COLO668 (cell line): ENCODE data around the gene MGMT.

Experiments
- DNase-seq: peaks from one replicate; lab custom pipeline; 2025; ENCODE audit not compliant: unreplicated experiment; lab: John Stamatoyannopoulos, UW

Gene MGMT

DNA sequence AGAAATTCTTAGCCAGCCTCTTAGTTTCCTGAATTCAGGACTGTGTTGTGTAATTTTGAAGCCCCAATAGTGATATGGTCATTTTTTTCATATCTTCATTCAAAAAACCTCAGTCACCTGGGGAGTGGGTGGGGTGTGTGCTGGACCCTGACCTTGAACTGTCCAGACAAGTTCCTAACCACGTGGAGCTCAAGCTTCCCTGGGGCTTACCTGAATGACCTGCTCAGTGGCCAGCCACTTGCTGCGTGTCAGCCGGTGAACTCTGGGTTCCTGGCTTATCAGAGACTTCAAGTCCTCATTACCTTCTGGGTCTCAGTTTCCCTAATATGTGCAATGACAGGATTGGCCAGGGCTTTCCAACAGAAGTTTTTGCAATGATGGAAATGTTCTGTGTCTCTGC is 27.1 kb downstream of the MGMT start:
- DNase-seq, result no peak

DNA sequence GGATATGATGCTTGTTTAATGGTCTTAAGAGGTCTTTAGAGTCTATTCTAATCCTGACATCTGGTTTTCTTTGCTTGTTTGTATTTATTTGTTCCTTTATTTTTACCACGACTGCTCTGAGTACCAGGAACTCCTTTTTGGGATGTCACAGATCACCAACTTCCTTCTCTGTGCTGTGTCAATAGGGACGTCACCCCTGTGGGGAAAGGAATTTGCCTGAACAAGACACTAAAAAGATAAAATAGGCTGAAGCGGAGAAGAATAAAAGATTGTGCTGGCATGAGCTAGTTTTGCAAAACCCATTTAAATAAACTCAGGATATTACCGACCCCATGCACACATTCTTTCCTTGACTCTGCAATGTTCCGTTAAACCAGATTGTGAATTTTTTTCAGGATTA is 27.7 kb downstream of the MGMT start:
- DNase-seq, result no peak

GRCh38 chr10:129495256-129495655 is 28.2 kb downstream of the MGMT start:
- no peak for DNase-seq

GRCh38 chr10:129495698-129496097 is 28.7 kb downstream of the MGMT start:
- DNase-seq, result no peak

GRCh38 chr10:129497013-129497412 is 30.0 kb downstream of the MGMT start:
- DNase-seq, result no peak

GRCh38 chr10:129498680-129499079 is 31.6 kb downstream of the MGMT start:
- DNase-seq, result no peak

- DNase-seq, result no peak
Observed at GRCh38 chr10:129500617-129501339, 33.7 kb downstream of the MGMT start.

- no peak for DNase-seq
Observed at GRCh38 chr10:129501652-129502436, 34.8 kb downstream of the MGMT start.

GRCh38 chr10:129502448-129502847 is 35.4 kb downstream of the MGMT start:
- DNase-seq, result no peak

- no peak for DNase-seq
Observed at GRCh38 chr10:129505500-129506075, 38.5 kb downstream of the MGMT start.

DNA sequence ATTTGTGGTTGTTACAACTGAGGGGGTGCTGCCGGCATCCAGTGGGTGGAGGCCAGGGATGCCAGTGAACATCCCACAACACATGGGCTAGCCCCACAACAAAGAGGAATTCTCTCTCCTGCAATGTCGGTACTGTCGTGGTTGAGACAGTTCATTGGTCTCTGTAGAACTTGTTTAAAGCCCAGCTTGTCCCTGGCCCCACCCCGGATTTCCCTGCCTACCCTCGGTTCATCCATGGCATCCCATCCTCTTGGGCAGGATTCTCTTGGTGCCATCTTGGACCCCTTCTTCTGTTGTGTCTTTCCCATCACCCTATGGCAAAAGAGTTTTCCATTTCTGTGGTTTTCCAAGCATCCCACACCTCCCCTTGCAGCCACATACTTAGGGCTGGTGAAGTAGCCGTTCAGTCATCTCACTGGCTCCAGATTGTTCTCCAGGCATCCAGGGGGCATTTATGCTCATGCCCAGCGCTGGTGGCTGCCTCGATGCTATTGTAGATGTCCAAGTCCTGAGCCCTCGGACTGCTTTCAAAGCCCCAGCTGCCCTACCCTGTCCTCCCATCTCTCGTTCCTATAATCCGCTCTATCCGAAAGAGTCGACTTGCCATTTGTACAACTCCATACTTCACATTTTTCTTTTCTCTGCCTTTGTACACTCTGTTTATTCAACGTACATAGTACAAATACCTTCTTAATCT is 39.2 kb downstream of the MGMT start:
- no peak for DNase-seq

DNA sequence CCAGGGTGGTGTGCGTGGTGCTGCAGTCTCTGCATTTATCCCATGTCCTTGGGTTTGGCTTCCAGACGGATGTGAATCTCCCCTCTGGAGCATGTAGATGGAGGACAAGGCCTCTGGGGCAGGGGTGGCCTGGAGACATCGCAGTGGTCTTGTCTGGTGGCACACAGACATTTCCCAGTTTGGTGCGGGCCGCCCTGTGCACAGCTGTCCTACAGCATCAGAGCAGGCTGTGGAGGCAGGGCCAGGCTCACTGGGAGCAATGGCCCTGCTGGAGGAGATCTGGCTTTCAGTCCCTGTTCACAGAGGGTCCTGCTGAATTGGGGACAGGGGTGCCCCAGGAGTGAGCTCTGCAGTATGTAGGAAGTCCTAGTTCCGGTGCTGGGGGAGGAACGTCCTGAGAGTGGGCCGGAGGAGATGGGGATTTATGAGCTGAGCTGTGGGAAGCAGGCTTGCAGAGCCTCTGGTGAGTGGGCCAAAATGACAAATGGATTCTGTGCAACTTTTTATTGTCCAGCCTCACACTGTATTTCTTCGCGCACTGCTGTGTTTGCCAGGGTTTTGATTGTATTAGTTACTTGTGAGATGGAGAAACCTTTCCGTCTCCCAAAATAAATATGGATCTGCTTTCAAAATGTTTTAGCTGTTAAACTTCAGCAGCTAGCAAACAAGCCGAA is 40.3 kb downstream of the MGMT start:
- no peak for DNase-seq

- DNase-seq, result no peak
Observed at GRCh38 chr10:129509155-129509554, 42.1 kb downstream of the MGMT start.

DNA sequence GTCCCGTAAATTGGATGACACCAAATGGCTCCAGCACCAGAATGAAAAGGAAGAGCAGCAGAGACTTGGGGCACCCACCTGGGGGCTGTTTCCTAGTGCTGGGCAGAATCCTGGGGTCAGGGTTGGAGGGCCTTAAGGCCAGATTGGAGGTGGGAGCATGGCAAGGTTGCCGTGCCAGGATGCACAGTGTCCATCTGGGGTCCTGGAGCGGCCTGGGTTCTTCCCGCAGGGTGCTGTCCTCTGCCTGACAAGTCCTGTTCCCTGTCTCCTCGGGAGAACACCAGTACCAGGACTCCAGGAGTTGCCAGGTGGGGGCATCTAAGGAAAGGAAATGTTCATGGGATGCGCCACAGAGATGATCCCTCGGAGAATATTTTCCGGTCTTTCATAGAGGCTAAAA is 42.8 kb downstream of the MGMT start:
- no peak for DNase-seq

DNA sequence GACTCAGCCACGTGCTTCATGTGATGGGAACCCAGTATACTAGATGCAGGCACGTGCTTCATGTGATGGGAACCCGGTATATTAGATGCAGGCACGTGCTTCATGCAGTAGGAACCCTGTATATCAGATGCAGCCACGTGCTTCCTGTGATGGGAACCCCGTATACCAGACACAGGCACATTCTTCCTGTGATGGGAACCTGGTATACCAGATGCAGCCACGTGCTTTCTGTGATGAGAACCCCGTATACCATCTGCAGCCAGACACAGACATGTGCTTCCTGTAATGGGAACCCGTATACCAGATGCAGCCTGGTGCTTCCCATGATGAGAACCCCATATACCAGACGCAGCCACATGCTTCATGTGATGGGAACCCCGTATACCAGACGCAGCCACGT is 44.0 kb downstream of the MGMT start:
- no peak for DNase-seq

GRCh38 chr10:129511758-129512157 is 44.7 kb downstream of the MGMT start:
- no peak for DNase-seq

DNA sequence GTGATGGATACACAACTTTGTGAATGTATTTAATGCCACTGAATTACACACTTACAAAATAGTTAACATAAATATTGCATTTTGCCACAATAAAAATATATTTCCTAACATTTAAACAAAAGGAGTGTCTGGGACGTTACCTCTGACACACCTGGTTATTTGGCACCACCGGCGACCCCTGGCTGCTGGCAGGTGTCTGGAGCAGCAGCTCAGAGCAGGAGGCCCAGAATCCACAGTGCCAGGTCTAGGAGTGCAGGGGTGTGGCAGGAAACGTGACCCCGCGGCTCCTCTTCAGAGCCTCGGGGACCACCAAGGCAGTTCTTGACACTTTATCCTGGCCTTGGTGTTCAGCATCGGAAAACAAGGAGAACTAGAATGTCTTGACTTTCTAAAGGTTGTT is 46.3 kb downstream of the MGMT start:
- DNase-seq, result no peak

DNA sequence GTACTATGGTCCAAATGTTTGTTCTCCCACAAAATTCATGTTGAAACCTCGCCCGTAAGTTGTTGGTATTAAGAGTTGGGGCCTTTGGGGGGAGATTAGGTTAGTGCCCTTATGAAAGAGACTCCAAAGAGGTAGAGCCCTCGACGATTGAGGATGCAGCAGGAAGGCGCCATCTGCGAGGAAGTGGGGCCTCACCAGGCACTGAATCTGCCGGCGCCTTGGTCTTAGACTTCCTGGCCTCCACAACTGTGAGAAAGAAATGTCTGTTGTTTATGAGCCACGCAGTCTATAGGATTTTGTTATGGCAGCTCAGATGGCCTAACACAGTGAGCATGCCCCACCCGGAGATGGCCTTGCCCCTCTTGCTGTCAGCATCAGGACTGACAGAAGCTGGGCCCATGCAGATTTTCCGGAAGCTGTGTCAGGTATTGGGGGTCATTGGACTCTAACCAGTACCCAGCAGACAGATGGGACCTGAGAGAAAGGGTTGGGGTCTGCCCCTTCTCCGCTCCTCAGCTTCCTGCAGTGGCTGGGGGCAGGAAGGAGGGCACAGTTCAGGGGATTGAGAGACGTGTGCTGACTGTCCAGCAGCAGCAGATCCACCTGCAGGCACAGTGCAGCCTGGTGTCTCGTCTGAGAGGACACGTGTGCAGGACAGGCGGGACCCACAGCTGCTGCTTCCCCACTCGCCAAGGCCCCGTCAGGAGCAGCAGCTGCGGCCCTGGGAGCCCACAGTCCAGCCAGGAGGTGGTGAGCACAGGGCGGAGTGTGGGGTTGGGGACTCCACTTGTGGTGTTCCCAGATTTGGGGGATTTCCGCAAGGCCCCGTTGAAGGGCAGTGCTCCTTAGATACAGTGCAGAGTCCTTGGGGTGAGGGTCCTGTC is 47.8 kb downstream of the MGMT start:
- DNase-seq, result no peak

DNA sequence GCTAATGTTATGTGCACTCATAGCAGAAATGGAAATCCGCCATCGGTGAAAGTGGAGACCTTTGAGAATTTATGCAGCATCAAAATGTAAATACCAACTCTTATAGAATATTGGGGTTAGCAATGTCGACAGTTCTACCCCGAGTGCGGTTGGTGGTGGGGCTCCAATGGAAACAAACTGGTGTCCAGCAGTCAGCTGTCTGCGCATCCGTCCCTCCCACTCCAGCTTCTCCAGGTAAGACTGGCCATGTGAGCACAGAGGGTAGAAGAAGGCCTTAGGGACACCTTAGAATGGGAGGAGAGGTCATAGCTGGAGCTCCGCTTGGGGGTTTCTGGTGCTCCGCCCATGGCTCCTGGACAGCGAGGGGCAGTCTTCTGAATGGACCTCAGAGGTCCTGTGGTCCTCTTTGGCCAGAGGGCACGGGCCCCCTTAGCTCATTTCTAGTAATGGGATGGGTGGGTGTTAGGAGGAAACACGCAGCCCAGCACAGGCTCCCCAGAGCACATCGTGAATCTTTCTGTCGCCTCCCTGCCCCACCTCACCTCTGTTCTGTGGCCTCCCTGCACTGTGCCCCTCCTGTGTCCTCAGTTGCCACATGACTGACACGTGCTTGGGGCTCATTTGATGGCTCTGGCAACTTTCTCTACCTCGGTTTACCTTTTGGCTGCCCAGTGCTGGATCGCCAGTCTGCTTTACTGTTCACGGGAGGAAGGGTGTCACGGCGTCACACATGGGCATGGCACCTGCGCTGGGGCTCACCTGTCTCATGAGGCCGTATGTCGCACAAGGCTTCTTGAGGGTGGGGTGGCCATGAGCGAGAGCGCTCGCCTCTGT is 50.0 kb downstream of the MGMT start:
- DNase-seq, result no peak
